HCT116 (cell line): ENCODE results near the gene DHCR24. TPM values are rescaled to one million over a fixed set of nuclear protein-coding genes. Genes with fewer than 3 reads are reported as not detected.

Source experiments
- ATAC-seq: fragments of 200-7000 bp; cut with Tn5 transposase; 2 replicates; pipeline ENCODE4 v1.9.1; 2020; ENCODE audit warnings: mild to moderate bottlenecking, moderate library complexity
- BruUV-seq: library from RNA; stranded (reverse); fragments of 400-500 nt; replicated peaks from 2 replicates; lab custom pipeline; 2021; lab: Mats Ljungman, UMichigan
- CTCF ChIA-PET: fragments of 300-600 bp; sonication (Branson Sonifier 250); formaldehyde crosslinking; loops from one replicate; lab custom pipeline; 2021; ENCODE audit warnings: antibody characterized with exemption; lab: Charles Lee
- POLR2A ChIA-PET: fragments of 300-600, 350-600 bp; sonication (Branson Sonifier 250); formaldehyde crosslinking; loops from one replicate; lab custom pipeline; 2021; ENCODE audit warnings: antibody characterized with exemption; lab: Charles Lee
- RAD21 ChIA-PET, 2 experiments: fragments of 300-600 bp; sonication (Branson Sonifier 250); formaldehyde crosslinking; loops; one replicate each; lab custom pipeline; 2023; ENCODE audit warnings: low total read pairs in 2 of 2; ENCODE audit not compliant: uncharacterized antibody in 2 of 2, unreplicated experiment in 2 of 2, low non-redundant PET in 1 of 2; lab: Charles Lee
- DNase-seq: peaks from one replicate; pipeline ENCODE4 v3.0.0-alpha.2; 2010; ENCODE audit warnings: low read depth, low spot score
- H2AFZ ChIP-seq: fragments of 200-600 bp; shearing (Covaris generic), sonication (generic); 2 replicates; pipeline ENCODE4 v1.6.1; 2017; ENCODE audit warnings: low read depth, mixed run types, mixed read lengths, antibody characterized with exemption, low read length; ENCODE audit not compliant: poor library complexity, severe bottlenecking
- H3K27ac ChIP-seq: 2 replicates; pipeline ENCODE4 v1.5.1; 2012; ENCODE audit warnings: low read depth, low read length
- H3K27me3 ChIP-seq: fragments of 200-600 bp; sonication (generic); 2 replicates; pipeline ENCODE4 v1.6.1; 2016; ENCODE audit warnings: mixed run types, low read length, mixed read lengths; ENCODE audit not compliant: insufficient read depth
- H3K36me3 ChIP-seq, 2 experiments: fragments of 200-500 bp in 1 of 2; fragments of 200-600 bp in 1 of 2; sonication (Bioruptor generic) in 1 of 2; sonication (generic) in 1 of 2; 2 replicates each; pipeline versions ENCODE4 v1.5.1 to v1.6.1; 2014 to 2016; ENCODE audit warnings: low read length in 2 of 2, inconsistent platforms in 1 of 2, mixed read lengths in 1 of 2, mixed run types in 1 of 2; ENCODE audit not compliant: insufficient read depth in 2 of 2, control insufficient read depth in 1 of 2
- H3K4me1 ChIP-seq, 2 experiments: fragments of 200-600 bp in 1 of 2; sonication (generic) in 1 of 2; 2 replicates each; pipeline versions ENCODE4 v1.5.1 to v1.6.1; 2012 to 2017; ENCODE audit warnings: low read length in 2 of 2, inconsistent platforms in 1 of 2, mild to moderate bottlenecking in 1 of 2, mixed read lengths in 1 of 2, mixed run types in 1 of 2, moderate library complexity in 1 of 2; ENCODE audit not compliant: insufficient read depth in 2 of 2, control insufficient read depth in 1 of 2
- H3K4me2 ChIP-seq: fragments of 200-600 bp; sonication (generic); 2 replicates; pipeline ENCODE4 v1.6.1; 2017; ENCODE audit warnings: mixed run types, low read length, mixed read lengths
- H3K4me3 ChIP-seq, 2 experiments: fragments of 200-600 bp in 1 of 2; sonication (generic) in 1 of 2; replicated peaks in 1 of 2; 2 replicates each; pipeline ENCODE4 v1.5.1; 2011 to 2016; ENCODE audit warnings: low read length in 2 of 2, control low read depth in 1 of 2, low read depth in 1 of 2, mild to moderate bottlenecking in 1 of 2, mixed read lengths in 1 of 2, mixed run types in 1 of 2
- H3K79me2 ChIP-seq: fragments of 200-600 bp; sonication (generic); 2 replicates; pipeline ENCODE4 v1.6.1; 2017; ENCODE audit warnings: mild to moderate bottlenecking, mixed run types, low read length, moderate library complexity, mixed read lengths; ENCODE audit not compliant: insufficient read depth
- H3K9ac ChIP-seq: fragments of 200-600 bp; sonication (generic); 2 replicates; pipeline ENCODE4 v1.6.1; 2016; ENCODE audit warnings: low read length, mixed read lengths
- H3K9me2 ChIP-seq: fragments of 200-600 bp; sonication (generic), shearing (Covaris generic); 2 replicates; pipeline ENCODE4 v1.6.1; 2017; ENCODE audit warnings: mixed run types, mild to moderate bottlenecking, moderate library complexity; ENCODE audit not compliant: insufficient read depth
- H3K9me3 ChIP-seq, 2 experiments: fragments of 200-500 bp in 1 of 2; fragments of 200-600 bp in 1 of 2; sonication (Bioruptor generic) in 1 of 2; sonication (generic) in 1 of 2; 2 replicates each; pipeline ENCODE4 v1.6.1; 2014 to 2017; ENCODE audit warnings: low read length in 2 of 2, mixed read lengths in 2 of 2, inconsistent platforms in 1 of 2, low read depth in 1 of 2, mild to moderate bottlenecking in 1 of 2, mixed run types in 1 of 2, moderate library complexity in 1 of 2; ENCODE audit not compliant: control insufficient read depth in 1 of 2, insufficient read depth in 1 of 2
- H4K20me1 ChIP-seq: fragments of 200-600 bp; sonication (generic), shearing (Covaris generic); 2 replicates; pipeline ENCODE4 v1.6.1; 2017; ENCODE audit warnings: mixed run types, mild to moderate bottlenecking, moderate library complexity; ENCODE audit not compliant: insufficient read depth
- ATF3 ChIP-seq: IDR thresholded peaks from 2 replicates; pipeline ENCODE4 v1.6.1; 2012
- CBX3 ChIP-seq: IDR thresholded peaks from 2 replicates; pipeline ENCODE4 v1.6.1; 2012; ENCODE audit warnings: low read depth
- CEBPB ChIP-seq: IDR thresholded peaks from 2 replicates; pipeline ENCODE4 v1.6.1; 2012; ENCODE audit warnings: low read depth
- EGR1 ChIP-seq: IDR thresholded peaks from 2 replicates; pipeline ENCODE4 v1.6.1; 2012; ENCODE audit warnings: low read depth
- EZH2 ChIP-seq: fragments of 200-600 bp; sonication (generic); IDR thresholded peaks from 2 replicates; pipeline ENCODE4 v1.6.1; 2017; ENCODE audit warnings: antibody characterized with exemption, mixed run types
- EZH2phosphoT487 ChIP-seq: fragments of 200-600 bp; IDR thresholded peaks from 2 replicates; pipeline ENCODE4 v1.6.1; 2018; ENCODE audit warnings: antibody characterized with exemption, borderline replicate concordance
- JUND ChIP-seq: IDR thresholded peaks from 2 replicates; pipeline ENCODE4 v1.6.1; 2012
- POLR2AphosphoS5 ChIP-seq: IDR thresholded peaks from 2 replicates; pipeline ENCODE4 v1.6.1; 2011; ENCODE audit warnings: mild to moderate bottlenecking, low read depth, low read length, moderate library complexity
- RAD21 ChIP-seq: IDR thresholded peaks from 2 replicates; pipeline ENCODE4 v1.6.1; 2012; ENCODE audit warnings: low read depth, mild to moderate bottlenecking
- SIN3A ChIP-seq: IDR thresholded peaks from 2 replicates; pipeline ENCODE4 v1.6.1; 2012; ENCODE audit warnings: low read depth
- SRF ChIP-seq: IDR thresholded peaks from 2 replicates; pipeline ENCODE4 v1.6.1; 2012; ENCODE audit warnings: low read depth
- YY1 ChIP-seq: IDR thresholded peaks from 2 replicates; pipeline ENCODE4 v1.6.1; 2011; ENCODE audit warnings: low read length, low read depth, moderate library complexity, mild to moderate bottlenecking; ENCODE audit not compliant: insufficient replicate concordance; ENCODE audit errors: extremely low read depth
- ZFX ChIP-seq: fragments of 450-650 bp; IDR thresholded peaks from 2 replicates; pipeline ENCODE4 v1.6.1; 2017
- ZNF274 ChIP-seq: fragments of 200-500 bp; sonication (Bioruptor generic); IDR thresholded peaks from 2 replicates; pipeline ENCODE4 v1.6.1; 2014; ENCODE audit warnings: mild to moderate bottlenecking, low read depth, low read length, inconsistent platforms
- intact Hi-C: fragments of 100-400 bp; cut with micrococcal nuclease; formaldehyde crosslinking; loops from 2 replicates; pipeline ENCODE4 v1.10.0; 2022
- total RNA-seq: library from RNA; stranded (reverse); gene quantifications from one replicate; pipeline ENCODE4 v1.2.1, GENCODE V29; 2021; ENCODE audit not compliant: unreplicated experiment
- TF ChIP-seq, protein P1 (sequence below), 3 experiments: fragments of 200-600 bp in 1 of 3; sonication (generic) in 1 of 3; IDR thresholded peaks in 2 of 3; conservative IDR thresholded peaks in 1 of 3; 2 replicates each; pipeline ENCODE4 v1.5.1; 2012 to 2017; ENCODE audit warnings: low read depth in 2 of 3, low read length in 2 of 3, antibody characterized with exemption in 1 of 3, borderline replicate concordance in 1 of 3, control low read depth in 1 of 3, mild to moderate bottlenecking in 1 of 3, mixed read lengths in 1 of 3, mixed run types in 1 of 3, moderate library complexity in 1 of 3; ENCODE audit not compliant: insufficient read depth in 1 of 3
- TF ChIP-seq, protein P2 (sequence below): IDR thresholded peaks from 2 replicates; pipeline ENCODE4 v1.6.1; 2012

DHCR24 gene
- total RNA-seq, 1 experiment from 2014 or later: 132 TPM

DNA sequence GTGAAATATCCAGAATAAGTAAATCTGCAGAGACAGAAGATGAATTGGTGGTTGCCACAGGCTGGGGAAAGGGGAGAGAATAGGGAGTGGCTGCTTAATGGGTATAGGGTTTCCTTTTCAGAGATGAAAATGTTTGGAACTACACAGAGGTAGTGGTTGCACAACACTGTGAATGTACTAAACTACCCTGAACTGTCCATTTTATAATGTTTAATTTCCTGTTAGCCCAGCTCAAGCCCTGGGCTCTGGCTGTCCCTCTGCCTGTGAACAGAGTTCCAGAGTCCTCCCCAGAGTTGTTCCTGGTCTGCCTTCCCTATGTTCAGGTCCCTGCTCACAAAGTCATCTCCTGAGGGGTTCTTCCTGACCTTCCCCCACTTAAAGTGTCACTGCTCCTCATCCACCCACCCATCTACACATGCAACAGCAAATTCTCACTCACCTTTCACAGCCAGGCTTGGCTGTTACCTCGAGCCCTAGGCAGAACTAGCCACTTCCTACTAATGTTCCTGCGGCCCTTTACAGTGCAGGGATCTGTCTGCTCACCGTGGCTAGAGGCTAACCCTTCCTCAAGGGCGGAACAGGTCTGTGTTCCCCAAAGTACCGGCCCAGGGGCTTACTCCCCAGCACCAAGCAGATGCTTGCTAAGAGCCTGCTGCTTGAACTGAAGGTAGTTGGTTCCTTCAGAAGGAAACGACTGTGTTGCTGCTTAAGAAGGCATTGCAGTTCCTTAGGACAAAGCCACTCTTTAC is 22.4 kb downstream of the DHCR24 start:
- H3K9me3 ChIP-seq: no peaks in the 10 kb centered on the region
- no peak for ATAC-seq
- no peak overlapping the region for H3K4me2 ChIP-seq
- no peak for DNase-seq
- peaks cover 0 to 20% of the 10 kb centered on the region in 2 experiments; a peak in 2 of 4 replicates for H3K4me1 ChIP-seq
- no peak overlapping the region for H2AFZ ChIP-seq
- RAD21 ChIA-PET: no interaction called here
- no peak overlapping the region for H3K4me3 ChIP-seq
- TF ChIP-seq, protein P1, sequence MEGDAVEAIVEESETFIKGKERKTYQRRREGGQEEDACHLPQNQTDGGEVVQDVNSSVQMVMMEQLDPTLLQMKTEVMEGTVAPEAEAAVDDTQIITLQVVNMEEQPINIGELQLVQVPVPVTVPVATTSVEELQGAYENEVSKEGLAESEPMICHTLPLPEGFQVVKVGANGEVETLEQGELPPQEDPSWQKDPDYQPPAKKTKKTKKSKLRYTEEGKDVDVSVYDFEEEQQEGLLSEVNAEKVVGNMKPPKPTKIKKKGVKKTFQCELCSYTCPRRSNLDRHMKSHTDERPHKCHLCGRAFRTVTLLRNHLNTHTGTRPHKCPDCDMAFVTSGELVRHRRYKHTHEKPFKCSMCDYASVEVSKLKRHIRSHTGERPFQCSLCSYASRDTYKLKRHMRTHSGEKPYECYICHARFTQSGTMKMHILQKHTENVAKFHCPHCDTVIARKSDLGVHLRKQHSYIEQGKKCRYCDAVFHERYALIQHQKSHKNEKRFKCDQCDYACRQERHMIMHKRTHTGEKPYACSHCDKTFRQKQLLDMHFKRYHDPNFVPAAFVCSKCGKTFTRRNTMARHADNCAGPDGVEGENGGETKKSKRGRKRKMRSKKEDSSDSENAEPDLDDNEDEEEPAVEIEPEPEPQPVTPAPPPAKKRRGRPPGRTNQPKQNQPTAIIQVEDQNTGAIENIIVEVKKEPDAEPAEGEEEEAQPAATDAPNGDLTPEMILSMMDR (IDR thresholded peaks at IDR 0.05 in 2 of 3, conservative IDR thresholded peaks at IDR 0.05 in 1 of 3; ENCODE audit: borderline replicate concordance in 1 of 3, insufficient read depth in 1 of 3, low read depth in 2 of 3, low read length in 2 of 3): no peak
- TF ChIP-seq SIN3A (no peak), EZH2phosphoT487 (no peak), JUND (no peak)
- no peaks in the 10 kb centered on the region for H3K79me2 ChIP-seq
- H3K9me2 ChIP-seq: no peaks in the 10 kb centered on the region
- BruUV-seq: no TSS peak
- H4K20me1 ChIP-seq: 0 out of 2 replicates have a peak, but pooled peaks cover 5% of the 10 kb centered on the region
- H3K27me3 ChIP-seq: no peaks in the 10 kb centered on the region
- POLR2A ChIA-PET: no interaction called here
- intact Hi-C loops: no loop called here
- CTCF ChIA-PET: no interaction called here
- no peak overlapping the region for H3K27ac ChIP-seq
- H3K36me3 ChIP-seq: peaks cover 38 to 39% of the 10 kb centered on the region in 2 experiments
- no peak overlapping the region for H3K9ac ChIP-seq

- intact Hi-C loops: no loop called here
- Histone ChIP-seq H3K9me2 (no peaks in the 10 kb centered on the region), H2AFZ (no peak overlapping the region), H3K4me3 (no peak overlapping the region), H3K79me2 (no peaks in the 10 kb centered on the region), H3K4me1 (peaks cover under 1 to 33% of the 10 kb centered on the region in 2 experiments), H3K4me2 (no peak overlapping the region), H4K20me1 (0 out of 2 replicates have a peak, but pooled peaks cover 5% of the 10 kb centered on the region), H3K36me3 (peaks cover 37% of the 10 kb centered on the region in 2 experiments), H3K27ac (no peak overlapping the region), H3K27me3 (no peaks in the 10 kb centered on the region), H3K9ac (no peak overlapping the region), H3K9me3 (no peaks in the 10 kb centered on the region)
- ChIA-PET RAD21 (no interaction called here), CTCF (no interaction called here), POLR2A (no interaction called here)
- DNase-seq (no peak), ATAC-seq (no peak)
- BruUV-seq: TSS peak; percentile 8
- TF ChIP-seq JUND: no peak
- no peak for TF ChIP-seq POLR2AphosphoS5
- no peak for TF ChIP-seq ZNF274
- no peak for TF ChIP-seq YY1
- TF ChIP-seq RAD21: no peak
- TF ChIP-seq, protein P2, sequence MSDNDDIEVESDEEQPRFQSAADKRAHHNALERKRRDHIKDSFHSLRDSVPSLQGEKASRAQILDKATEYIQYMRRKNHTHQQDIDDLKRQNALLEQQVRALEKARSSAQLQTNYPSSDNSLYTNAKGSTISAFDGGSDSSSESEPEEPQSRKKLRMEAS: no peak
- TF ChIP-seq SRF: no peak
- TF ChIP-seq CBX3: no peak
- no peak for TF ChIP-seq CEBPB
- no peak for TF ChIP-seq ATF3
- no peak for TF ChIP-seq EZH2
- TF ChIP-seq, protein P1 (IDR thresholded peaks at IDR 0.05 in 2 of 3, conservative IDR thresholded peaks at IDR 0.05 in 1 of 3; ENCODE audit: borderline replicate concordance in 1 of 3, insufficient read depth in 1 of 3, low read depth in 2 of 3, low read length in 2 of 3): no peak
- no peak for TF ChIP-seq EGR1
- no peak for TF ChIP-seq SIN3A
- TF ChIP-seq ZFX: no peak
Measured at GRCh38 chr1:54863267-54863665, 23.7 kb downstream of the DHCR24 start.
